ENCODE results near the gene CACNG1.

DNA sequence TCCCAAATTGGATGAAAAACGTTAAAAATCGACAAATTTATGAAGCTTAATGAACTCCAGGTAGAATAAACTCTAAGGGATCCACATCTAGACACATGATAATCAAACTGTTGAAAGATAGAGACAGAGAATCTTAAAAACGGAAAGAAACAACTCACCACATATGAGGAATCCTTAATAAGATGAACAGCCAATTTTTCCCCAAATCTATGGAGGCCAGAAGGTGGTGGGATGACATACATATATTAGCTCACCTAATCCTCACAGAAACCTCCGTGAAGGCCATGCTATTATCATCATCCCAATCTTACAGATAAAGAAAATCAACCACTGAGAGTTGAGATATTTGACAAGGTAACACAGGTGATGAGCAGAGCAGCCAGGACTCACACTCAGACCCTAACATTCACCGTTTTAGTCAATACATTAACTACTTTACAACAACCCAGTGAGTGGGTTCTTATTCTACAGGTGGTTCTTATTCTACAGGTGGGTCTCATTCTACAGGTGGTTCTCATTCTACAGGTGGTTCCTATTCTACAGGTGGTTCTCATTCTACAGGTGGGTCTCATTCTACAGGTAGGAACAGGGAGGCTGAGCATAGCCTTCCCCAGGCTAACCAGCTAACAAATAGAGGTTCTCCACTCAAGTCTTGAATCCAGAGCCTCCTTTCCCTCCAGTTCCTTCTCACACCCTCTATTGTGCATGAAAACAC, 4.8 kb downstream of the CACNG1 start:
- TF ChIP-seq, protein P1, sequence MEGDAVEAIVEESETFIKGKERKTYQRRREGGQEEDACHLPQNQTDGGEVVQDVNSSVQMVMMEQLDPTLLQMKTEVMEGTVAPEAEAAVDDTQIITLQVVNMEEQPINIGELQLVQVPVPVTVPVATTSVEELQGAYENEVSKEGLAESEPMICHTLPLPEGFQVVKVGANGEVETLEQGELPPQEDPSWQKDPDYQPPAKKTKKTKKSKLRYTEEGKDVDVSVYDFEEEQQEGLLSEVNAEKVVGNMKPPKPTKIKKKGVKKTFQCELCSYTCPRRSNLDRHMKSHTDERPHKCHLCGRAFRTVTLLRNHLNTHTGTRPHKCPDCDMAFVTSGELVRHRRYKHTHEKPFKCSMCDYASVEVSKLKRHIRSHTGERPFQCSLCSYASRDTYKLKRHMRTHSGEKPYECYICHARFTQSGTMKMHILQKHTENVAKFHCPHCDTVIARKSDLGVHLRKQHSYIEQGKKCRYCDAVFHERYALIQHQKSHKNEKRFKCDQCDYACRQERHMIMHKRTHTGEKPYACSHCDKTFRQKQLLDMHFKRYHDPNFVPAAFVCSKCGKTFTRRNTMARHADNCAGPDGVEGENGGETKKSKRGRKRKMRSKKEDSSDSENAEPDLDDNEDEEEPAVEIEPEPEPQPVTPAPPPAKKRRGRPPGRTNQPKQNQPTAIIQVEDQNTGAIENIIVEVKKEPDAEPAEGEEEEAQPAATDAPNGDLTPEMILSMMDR (IDR thresholded peaks at IDR 0.05; ENCODE audit: poor library complexity, severe bottlenecking): no peak
- no peak for TF ChIP-seq EP300 (conservative IDR thresholded peaks at IDR 0.05; ENCODE audit: poor library complexity, severe bottlenecking)
- TF ChIP-seq TAF1 (IDR thresholded peaks at IDR 0.05; ENCODE audit: low read depth): no peak
- TF ChIP-seq POLR2AphosphoS5 (IDR thresholded peaks at IDR 0.05): no peak
- no peak for TF ChIP-seq EZH2 (IDR thresholded peaks at IDR 0.05; ENCODE audit: borderline replicate concordance, insufficient read depth, low read length, poor library complexity, severe bottlenecking)
- TF ChIP-seq SMC3 (conservative IDR thresholded peaks at IDR 0.05; ENCODE audit: poor library complexity): no peak
- TF ChIP-seq RAD21 (conservative IDR thresholded peaks at IDR 0.05): no peak

All from neural cell (in vitro differentiated cells).